Upper lobe of right lung (tissue), 1 donor: ENCODE measurements around the gene INPP5A. TPM values are rescaled to one million over a fixed set of nuclear protein-coding genes. Genes with fewer than 3 reads are reported as not detected.
A peak's percentile ranks its signal among the peaks of the same experiment; 100 is the strongest.

Source experiments
- ATAC-seq: fragments of 200-7000 bp; cut with Tn5 transposase; one replicate; pipeline ENCODE4 v1.9.1; 2020; ENCODE audit warnings: mild to moderate bottlenecking, moderate library complexity
- DNase-seq: peaks from one replicate; pipeline ENCODE4 v3.0.0-alpha.2; 2020
- H3K27ac ChIP-seq: fragments of 200-600 bp; one replicate; pipeline ENCODE4 v1.8.0; 2022
- H3K27me3 ChIP-seq: fragments of 200-600 bp; one replicate; pipeline ENCODE4 v1.8.0; 2022; ENCODE audit warnings: mild to moderate bottlenecking
- H3K36me3 ChIP-seq: fragments of 200-600 bp; one replicate; pipeline ENCODE4 v1.8.0; 2022
- H3K4me1 ChIP-seq: fragments of 200-600 bp; one replicate; pipeline ENCODE4 v1.8.0; 2022
- H3K4me3 ChIP-seq: fragments of 200-600 bp; one replicate; pipeline ENCODE4 v1.8.0; 2022; ENCODE audit warnings: mild to moderate bottlenecking
- H3K9me3 ChIP-seq: fragments of 200-600 bp; one replicate; pipeline ENCODE4 v1.8.0; 2022
- intact Hi-C: fragments of 100-400 bp; cut with DNase I; formaldehyde crosslinking; loops from one replicate; pipeline ENCODE4 v1.11.0; 2022
- total RNA-seq: library from RNA; stranded (reverse); fragmentation: NEBNext Ultra II Directional; extraction: Animal tissue kit (Norgen Biotek cat#: 25700); gene quantifications from one replicate; pipeline ENCODE4 v1.2.1, GENCODE V29; 2021
- TF ChIP-seq, protein P1 (sequence below): fragments of 200-600 bp; IDR thresholded peaks from one replicate; pipeline ENCODE4 v1.8.0; 2022; ENCODE audit warnings: antibody characterized with exemption
- donor health status: DM: no; HTN: yes; CAD: no; lungs with severe emphysema.

Gene INPP5A
- total RNA-seq, 1 donor from 2014 or later, result 38.3 TPM

DNA sequence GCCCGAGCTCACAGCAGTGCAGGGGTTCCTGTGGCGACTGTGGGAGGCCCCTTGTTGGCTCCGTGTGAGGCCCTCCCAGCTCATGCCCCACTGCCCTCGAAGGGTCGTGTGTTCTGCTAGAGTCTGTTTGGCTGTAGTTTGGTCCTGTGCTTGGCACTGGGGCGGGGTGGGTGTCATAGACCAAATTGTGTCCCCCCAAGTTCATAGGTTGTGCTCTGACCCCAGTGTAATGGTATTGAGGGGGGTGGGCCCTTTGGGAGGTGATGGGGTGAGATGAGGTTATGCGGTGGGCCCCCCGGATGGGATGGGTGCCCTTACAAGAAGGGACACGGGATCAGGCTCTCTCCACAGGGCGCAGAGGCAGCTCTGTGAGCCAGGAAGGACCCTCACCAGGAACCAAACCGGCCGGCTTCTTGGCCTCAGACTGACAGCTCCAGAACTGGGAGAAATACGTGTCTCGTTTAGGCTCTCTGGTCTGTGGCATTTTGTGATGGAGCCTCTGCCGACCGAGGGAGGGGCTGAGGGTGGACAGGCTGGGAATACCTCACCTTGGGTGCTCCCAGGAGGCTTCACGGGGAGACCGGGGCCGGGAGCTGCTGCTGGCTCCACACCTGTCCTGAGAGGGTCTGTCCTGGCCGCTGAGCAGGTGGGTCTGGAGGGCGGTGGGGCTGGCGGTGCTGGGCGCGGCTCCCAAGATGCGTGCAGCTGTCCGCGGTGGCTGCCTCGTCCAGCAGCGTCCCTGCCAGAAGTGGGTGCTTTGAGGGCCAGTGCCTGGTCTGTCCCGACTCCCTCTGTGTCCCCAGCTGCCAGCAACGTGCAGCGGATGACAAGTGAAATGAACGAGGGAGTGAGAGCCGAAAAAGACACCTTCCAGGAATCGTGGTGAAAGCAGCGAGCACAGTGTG lies 89.4 kb downstream of the INPP5A start:
- no peaks in the 10 kb centered on the region for H3K9me3 ChIP-seq
- no peak for ATAC-seq
- H3K27me3 ChIP-seq, result no peaks in the 10 kb centered on the region
- peaks cover 42% of the 10 kb centered on the region for H3K4me1 ChIP-seq
- no peak overlapping the region for H3K27ac ChIP-seq
- no peaks in the 10 kb centered on the region for H3K36me3 ChIP-seq
- intact Hi-C loops, result no loop called here
- TF ChIP-seq, protein P1, sequence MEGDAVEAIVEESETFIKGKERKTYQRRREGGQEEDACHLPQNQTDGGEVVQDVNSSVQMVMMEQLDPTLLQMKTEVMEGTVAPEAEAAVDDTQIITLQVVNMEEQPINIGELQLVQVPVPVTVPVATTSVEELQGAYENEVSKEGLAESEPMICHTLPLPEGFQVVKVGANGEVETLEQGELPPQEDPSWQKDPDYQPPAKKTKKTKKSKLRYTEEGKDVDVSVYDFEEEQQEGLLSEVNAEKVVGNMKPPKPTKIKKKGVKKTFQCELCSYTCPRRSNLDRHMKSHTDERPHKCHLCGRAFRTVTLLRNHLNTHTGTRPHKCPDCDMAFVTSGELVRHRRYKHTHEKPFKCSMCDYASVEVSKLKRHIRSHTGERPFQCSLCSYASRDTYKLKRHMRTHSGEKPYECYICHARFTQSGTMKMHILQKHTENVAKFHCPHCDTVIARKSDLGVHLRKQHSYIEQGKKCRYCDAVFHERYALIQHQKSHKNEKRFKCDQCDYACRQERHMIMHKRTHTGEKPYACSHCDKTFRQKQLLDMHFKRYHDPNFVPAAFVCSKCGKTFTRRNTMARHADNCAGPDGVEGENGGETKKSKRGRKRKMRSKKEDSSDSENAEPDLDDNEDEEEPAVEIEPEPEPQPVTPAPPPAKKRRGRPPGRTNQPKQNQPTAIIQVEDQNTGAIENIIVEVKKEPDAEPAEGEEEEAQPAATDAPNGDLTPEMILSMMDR, result no peak
- DNase-seq, result peak; percentile 61
- H3K4me3 ChIP-seq, result no peak overlapping the region

DNA sequence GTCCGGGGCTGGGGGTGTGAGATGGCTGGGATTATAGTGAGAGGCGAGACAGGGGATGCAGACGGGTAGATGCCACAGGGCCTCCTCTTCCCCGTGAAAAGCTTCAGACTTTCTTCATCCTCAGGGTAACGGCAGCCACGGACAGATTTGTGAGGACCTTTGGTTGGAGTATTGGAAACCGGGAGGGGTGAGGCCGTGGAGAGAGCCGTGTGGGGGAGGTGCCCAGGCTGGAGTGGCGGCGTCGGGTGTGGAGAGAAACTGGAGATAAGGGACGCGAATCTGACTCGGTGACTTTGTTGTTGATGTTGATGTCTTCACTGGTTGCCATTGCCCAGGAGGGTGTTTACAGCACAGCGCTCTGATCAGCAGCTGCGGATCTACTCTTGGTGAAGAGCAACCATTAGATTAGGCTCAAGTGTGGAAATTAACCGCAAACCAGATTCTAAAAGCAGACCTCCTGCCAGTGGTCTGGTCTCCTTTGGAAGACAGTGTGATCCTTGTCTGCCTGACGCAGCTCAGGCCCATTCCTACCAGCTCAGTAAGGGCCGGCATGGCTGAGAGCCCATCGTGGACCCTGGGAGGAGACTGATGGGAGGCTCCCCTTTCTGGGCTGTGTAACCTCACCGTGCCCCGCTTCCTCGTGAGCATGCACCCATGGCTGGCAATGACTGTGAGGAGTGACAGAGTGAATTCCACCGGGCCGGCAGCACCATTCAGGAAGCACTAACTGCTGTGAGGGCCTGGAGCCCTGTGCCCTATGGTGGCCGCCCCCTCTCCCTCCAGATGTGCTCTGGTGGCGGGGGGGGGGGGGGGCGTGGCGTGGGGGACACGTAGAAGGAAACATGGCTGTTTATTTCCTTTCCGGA lies 90.3 kb downstream of the INPP5A start:
- Histone ChIP-seq H3K27me3 (no peaks in the 10 kb centered on the region), H3K4me3 (no peak overlapping the region), H3K36me3 (no peaks in the 10 kb centered on the region), H3K4me1 (peaks cover 51% of the 10 kb centered on the region), H3K9me3 (no peaks in the 10 kb centered on the region), H3K27ac (peak overlapping the region; percentile 42)
- DNase-seq (peak; percentile 68), ATAC-seq (peak; percentile 42)
- intact Hi-C loops, result no loop called here
- TF ChIP-seq, protein P1, result no peak

DNA sequence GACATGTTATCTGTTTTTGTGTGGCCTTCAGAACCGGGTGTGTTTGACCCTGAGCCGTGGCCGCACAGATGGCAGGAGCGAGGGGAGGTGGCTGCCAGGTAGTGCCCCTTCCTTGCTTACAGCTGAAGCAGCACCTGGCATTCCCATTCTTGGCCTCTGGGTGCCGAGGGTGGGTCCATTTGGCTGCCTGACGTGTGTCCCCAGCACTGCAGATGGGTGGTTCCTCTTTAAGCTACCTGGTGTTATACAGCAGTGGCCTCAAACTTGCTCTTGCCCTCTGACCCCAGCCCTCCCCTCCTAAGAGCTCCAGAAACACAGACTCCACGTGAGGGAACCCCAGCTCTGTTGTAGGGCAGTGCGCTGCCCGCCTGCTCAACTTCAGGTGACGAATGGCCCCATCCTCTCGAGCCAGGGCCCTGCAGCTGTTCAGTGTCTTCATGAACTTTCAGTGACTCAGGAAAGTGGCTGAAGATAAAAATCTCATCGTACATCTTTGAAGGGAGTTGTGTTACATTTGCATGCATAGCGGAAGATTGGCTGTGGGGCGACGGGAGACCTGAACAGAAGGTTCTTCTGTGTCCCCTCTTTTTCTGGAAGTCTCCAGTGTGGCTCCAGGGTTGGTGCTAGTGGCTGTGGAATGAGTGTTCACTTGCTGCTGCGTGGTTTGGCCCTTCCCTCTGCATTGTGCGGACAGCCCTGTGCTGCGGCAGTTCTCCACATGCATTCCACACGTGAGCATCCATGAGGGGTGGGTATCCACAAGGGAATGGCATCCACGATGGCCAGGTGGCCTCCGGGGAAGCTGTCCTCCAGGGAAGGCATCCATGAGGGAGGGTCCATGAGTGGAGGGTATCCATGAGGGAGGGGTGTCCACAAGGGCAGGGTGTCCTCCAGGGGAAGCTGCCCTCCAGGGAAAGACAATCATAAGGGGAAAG lies 91.6 kb downstream of the INPP5A start:
- H3K27me3 ChIP-seq, result no peaks in the 10 kb centered on the region
- H3K27ac ChIP-seq, result peak overlapping the region; percentile 42
- no peak overlapping the region for H3K4me3 ChIP-seq
- H3K4me1 ChIP-seq, result peaks cover 64% of the 10 kb centered on the region
- DNase-seq (peak; percentile 46), ATAC-seq (no peak)
- H3K36me3 ChIP-seq, result no peaks in the 10 kb centered on the region
- no peaks in the 10 kb centered on the region for H3K9me3 ChIP-seq
- TF ChIP-seq, protein P1, result no peak
- intact Hi-C loops, result no loop called here

DNA sequence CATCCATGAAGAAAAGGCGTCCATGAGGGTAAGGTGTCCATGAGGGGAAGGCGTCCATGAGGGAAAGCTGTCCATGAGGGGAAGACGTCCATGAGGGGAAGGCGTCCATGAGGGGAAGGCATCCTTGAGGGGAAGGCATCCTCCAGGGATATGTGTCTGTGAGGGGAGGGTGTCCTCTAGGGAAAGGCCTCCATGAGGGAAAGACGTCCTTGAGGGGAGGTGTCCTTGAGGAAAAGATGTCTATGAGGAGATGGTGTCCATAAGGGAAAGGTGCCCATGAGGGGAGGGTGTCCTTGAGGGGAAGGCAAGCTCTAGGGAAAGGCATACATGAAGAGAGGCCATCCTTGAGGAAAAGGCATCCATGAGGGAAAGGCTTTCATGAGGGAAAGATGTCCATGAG lies 92.6 kb downstream of the INPP5A start:
- H3K9me3 ChIP-seq, result no peaks in the 10 kb centered on the region
- no peaks in the 10 kb centered on the region for H3K27me3 ChIP-seq
- peaks cover 59% of the 10 kb centered on the region for H3K4me1 ChIP-seq
- no peak overlapping the region for H3K27ac ChIP-seq
- no peaks in the 10 kb centered on the region for H3K36me3 ChIP-seq
- TF ChIP-seq, protein P1, result no peak
- ATAC-seq (no peak), DNase-seq (no peak)
- no peak overlapping the region for H3K4me3 ChIP-seq
- intact Hi-C loops, result no loop called here

DNA sequence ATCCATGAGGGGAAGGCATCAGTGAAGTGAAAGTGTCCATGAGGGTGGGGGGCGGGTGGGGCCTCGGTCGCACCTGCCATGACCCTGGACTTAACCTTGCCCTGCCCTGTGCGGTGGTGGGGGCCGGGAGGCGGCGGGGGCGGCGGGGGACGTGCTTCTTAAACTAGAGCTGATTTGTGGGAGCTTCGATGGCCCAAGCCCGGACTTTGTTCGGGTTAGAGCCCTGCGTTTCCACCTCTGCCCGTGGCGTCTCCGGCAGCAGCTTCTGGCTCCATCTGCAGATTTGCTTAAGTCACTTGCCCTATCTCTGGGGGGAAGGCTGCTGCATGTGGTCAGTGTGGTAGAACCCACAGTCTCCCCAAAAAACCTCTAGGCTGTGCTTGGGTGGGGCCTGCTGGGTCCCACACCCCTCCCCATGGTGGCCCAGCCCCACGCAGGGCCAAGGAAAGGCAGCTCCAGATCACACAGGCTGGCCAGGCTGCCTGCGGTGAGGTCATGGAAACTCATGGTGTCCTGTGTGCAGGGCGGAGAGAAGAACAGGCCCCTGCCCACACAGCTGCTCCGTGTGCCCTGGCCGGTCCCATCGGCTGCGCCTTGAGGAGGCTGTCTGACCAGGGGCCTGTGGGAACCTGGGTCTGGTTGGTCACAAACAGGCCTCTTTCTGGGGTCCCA lies 93.2 kb downstream of the INPP5A start:
- H3K9me3 ChIP-seq, result no peaks in the 10 kb centered on the region
- H3K36me3 ChIP-seq, result no peaks in the 10 kb centered on the region
- TF ChIP-seq, protein P1, result no peak
- ATAC-seq (peak; percentile 24), DNase-seq (no peak)
- H3K4me3 ChIP-seq, result no peak overlapping the region
- H3K27me3 ChIP-seq, result no peaks in the 10 kb centered on the region
- intact Hi-C loops, result no loop called here
- H3K27ac ChIP-seq, result peak overlapping the region; percentile 62
- peaks cover 56% of the 10 kb centered on the region for H3K4me1 ChIP-seq
